ENCODE results near the gene ANKRD16.
"Not testable (repeated sequence)": the region's sequence is repeated elsewhere in the genome, so short reads cannot be mapped to it uniquely, and the experiment has no call there.

ANKRD16 gene

GRCh38 chr10:5902511-5903274 lies 13.0 kb upstream of the ANKRD16 start:
- no peak for DNase-seq

GRCh38 chr10:5900247-5900646 lies 10.6 kb upstream of the ANKRD16 start:
- no peak for DNase-seq

DNA sequence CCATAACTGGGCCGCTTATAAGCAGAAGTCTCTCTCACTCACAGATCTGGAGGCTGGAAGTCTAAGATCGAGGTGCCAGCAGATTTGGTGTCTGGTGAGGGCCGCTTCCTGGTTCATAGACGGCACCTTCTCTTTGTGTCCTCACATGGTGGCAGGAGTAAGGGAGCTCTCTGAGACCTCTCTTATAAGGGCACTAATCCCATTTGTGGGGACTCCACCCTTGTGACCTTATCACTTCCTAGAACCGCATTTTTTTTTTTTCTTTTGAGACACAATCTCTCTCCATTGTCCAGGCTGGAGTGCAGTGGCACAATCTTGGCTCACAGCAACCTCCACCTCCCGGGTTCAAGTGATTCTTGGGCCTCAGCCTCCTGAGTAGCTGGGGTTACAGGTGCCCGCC lies 8.5 kb upstream of the ANKRD16 start:
- DNase-seq: no peak

DNA sequence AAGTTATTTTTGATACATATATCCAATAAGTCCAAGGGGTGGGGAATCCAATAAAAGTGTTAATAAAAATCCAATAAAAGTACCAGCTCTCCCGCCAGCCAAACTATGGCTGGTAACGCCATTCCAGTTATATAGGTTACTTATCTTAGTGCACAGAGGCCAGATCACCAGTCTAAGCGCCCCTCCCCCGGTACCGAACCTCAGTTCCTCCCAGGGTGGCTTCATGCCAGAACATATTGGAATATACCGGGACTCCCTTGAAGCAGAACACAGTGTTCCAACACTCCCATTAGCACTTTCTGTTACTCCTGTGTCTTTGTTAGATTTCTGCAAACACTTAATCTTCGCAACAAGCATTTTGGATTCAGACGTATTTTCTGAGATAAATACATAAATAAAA lies 7.8 kb upstream of the ANKRD16 start:
- DNase-seq: no peak

DNA sequence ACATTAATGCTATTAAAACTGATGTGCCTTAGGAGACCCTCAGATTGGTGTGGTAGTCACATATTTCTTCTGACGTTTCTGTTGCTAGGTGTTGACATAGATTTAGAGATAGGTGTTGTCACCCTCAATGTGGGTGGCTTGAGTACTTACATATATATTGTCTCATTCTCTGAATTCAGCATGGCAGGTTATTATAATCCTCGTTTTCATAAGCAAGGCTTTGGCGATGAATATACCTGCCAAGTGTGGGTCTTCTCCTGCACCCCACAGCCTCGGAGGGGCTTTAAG lies 7.3 kb upstream of the ANKRD16 start:
- no peak for DNase-seq

GRCh38 chr10:5896208-5897052 lies 6.7 kb upstream of the ANKRD16 start:
- DNase-seq: no peak

DNA sequence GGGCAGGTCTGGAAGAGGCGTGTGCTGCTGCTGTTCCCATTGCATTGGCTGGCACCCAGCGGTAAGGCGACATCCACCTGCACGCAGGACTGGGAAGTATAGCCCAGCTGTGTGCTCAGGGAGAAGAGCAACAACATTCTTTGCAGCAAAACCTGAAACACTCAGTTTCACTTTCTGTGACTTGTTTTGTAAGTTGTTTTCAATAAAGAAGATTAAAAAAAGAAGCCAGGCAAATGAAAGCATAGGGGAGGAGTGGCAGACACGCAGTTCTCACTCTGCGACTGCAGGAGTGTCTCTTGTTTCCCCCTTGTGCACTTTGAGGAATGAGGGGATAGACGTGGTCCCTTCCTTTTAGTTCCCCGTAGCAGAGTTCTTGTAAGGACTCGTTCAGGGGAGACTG lies 6.1 kb upstream of the ANKRD16 start:
- no peak for DNase-seq

DNA sequence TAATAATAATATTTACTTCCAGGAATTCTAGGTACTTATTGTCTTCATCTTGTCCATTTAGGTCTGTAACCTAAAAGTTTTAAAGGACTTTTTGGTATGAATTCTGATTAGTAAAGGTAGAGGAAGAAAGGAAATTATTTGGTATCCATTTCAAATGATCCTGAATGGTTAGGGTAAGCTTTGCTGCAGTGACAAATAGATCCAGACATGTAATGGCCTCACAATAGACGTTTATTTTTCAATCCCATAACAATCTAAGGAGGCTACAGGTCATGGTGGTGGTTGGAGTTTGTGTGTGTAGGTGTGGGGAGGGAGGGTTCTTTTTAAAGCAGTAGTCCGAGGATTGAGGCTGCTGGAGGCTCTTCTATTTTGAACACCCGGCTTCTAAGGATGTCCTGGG lies 5.7 kb upstream of the ANKRD16 start:
- DNase-seq: no peak

- no peak for DNase-seq
Measured at GRCh38 chr10:5894873-5895272, 5.2 kb upstream of the ANKRD16 start.

DNA sequence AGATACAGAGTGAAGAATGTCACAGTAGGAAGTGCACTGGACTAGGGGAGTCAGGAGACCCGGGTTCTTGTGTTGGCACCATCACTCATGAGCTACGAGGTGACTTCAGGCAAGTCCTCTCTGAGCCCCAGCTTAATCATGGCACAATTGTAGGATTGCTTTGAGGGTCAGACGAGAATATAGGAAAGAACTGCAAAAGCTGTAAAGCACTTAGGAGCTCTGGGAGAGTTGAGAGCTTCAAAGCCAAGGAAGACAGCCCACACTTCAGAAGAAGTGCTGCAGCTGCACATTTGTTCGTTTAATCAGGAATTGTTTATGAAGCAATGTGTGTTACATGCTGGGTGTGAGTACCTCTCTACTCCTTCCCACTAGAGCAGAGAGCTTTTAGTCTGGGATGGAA lies 4.7 kb upstream of the ANKRD16 start:
- no peak for DNase-seq

- DNase-seq: no peak
Measured at GRCh38 chr10:5893321-5893720, 3.6 kb upstream of the ANKRD16 start.

DNA sequence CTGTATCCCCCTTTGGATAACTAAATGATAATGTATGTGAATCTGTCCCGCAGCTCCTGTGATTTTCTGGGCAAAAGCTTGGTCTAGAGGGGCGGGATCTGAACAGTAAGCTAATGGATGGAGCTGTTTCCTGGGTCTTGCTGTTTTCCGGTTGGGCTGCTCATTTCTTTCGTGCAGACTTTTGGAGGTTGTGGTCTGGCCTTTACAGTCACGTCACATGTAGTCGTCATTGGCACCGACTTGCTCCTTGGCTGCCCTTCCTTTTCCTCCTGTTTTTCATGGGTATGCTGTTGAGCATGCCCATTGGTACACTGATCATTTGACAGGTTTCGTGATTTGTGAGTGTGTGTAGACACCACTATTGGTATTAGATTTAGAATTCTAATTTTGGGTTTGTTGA lies 2.3 kb upstream of the ANKRD16 start:
- no peak for DNase-seq

DNA sequence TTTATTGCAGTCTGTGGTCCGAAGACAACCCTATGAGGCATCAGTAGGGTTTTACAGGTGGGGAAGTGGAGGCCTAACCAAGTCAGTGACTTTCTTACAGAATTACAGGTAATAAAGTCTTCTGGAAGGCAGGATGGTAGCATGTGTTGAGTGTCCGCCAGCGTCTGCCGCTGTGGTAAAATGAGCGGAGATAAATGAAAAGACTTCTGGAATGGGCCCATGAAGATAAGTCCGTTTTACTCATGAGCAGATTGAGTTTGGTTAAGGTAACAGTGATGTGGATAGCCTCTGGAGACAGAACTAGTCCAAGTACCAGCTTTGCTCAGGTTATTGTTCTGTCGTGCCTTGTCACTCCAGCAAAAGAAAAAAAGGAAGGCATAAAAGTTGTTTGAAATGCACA lies 1.3 kb upstream of the ANKRD16 start:
- no peak for DNase-seq

GRCh38 chr10:5890452-5890915 lies 791 bp upstream of the ANKRD16 start:
- no peak for DNase-seq

GRCh38 chr10:5888843-5889623 lies 660 bp downstream of the ANKRD16 start:
- DNase-seq: peak; percentile 9

GRCh38 chr10:5888351-5888750 lies 1.3 kb downstream of the ANKRD16 start:
- DNase-seq: no peak

DNA sequence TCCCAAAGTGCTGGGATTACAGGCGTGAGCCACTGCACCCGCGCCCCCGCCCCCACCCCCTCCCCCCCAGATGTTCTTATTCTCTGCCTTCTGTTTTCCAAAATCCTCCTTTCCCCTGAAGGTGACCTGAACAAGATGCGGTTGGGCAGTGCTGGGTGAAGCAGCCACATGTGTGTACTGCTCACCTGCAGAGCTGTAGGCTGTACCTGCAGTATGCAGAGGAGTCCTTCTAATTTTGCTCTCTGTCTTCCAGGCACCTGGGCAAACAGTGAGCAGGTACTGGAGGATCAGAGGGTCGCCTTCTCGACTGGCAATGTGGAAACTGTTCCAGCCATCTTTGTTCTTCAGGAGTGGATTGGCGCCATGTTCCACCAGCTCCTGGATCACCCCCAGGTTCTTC lies 2.1 kb downstream of the ANKRD16 start:
- no peak for DNase-seq

- no peak for DNase-seq
Measured at GRCh38 chr10:5887029-5887428, 2.7 kb downstream of the ANKRD16 start.

GRCh38 chr10:5885619-5886018 lies 4.1 kb downstream of the ANKRD16 start:
- DNase-seq: no peak

DNA sequence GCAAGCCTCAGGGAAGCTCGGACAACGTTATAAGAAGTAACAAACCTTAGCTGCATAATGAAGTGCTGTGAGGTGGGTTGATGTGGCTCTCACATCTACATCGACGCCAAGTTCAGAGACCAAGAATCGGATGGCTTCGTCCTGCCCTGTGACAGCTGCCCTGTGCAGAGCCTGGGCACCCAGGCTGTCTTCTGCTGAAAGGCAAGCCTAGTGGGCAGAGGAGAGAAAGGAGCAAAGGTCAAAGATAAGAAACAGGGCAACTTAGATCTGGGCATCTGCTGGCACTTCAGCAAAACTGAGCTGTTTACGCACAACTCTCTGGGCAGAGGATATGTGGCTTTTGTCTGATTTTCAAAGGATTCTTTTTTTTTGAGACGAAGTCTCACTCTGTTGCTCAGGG lies 6.7 kb downstream of the ANKRD16 start:
- DNase-seq: no peak

DNA sequence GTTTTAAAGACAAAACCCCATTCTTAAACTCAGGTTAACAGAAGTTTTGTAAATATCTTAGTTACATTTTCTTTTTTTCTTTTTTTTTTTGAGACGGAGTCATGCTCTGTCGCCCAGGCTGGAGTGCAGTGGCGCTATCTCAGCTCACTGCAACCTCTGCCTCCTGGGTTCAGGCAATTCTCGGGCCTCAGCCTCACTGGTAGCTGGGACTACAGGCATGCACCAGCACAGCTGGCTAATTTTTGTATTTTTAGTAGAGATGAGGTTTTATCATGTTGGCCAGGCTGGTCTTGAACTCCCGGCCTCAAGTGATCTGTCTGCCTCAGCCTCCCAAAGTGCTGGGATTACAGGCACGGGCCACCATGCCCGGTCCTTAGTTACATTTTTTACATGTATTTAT lies 12.7 kb downstream of the ANKRD16 start:
- not testable (repeated sequence) for DNase-seq

GRCh38 chr10:5876181-5876768 lies 13.4 kb downstream of the ANKRD16 start:
- no peak for DNase-seq

DNA sequence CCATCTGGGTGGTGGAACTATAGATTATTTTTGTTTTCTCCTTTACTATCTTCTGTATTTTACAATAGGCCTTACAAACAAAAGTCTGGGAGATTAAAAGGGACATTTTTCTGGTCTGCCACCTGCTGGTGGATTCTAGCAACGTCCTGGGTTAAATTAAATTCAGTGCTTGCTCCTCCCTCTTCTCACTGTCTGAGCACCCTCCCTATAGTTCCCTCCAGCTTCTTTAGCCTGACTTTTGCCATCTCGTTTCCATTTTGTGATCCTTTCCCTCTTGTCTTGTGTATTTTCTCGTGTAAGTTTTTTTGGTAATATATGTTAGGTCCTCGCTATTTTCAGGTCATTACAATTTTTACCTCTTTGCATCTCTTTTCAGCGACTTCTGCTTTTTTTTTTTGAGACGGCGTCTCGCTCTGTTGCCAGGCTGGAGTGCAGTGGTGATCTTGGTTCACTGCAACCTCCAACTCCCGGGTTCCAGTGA lies 16.1 kb downstream of the ANKRD16 start:
- DNase-seq: peak; percentile 37

Measured in NCI-H1436 (cell line).